Bronchial epithelial cell (primary cell): ENCODE results near the gene TNFRSF4. TPM values are rescaled to one million over a fixed set of nuclear protein-coding genes. Genes with fewer than 3 reads are reported as not detected.
A peak's percentile ranks its signal among the peaks of the same experiment; 100 is the strongest.

ENCODE experiments used
- DNase-seq: peaks from one replicate; pipeline ENCODE4 v3.0.0-alpha.2; 2010; ENCODE audit warnings: low read depth
- FAIRE-seq: peaks from 2 replicates; lab custom pipeline; 2011; peaks lifted over from hg19 to GRCh38; lab: Jason Lieb, UNC
- H3K27me3 ChIP-seq: 2 replicates; pipeline ENCODE4 v1.5.1; 2011; ENCODE audit warnings: low read length; ENCODE audit not compliant: control insufficient read depth, insufficient read depth
- H3K36me3 ChIP-seq: 2 replicates; pipeline ENCODE4 v1.5.1; 2011; ENCODE audit warnings: low read length; ENCODE audit not compliant: control insufficient read depth, insufficient read depth
- H3K4me3 ChIP-seq: 2 replicates; pipeline ENCODE4 v1.5.1; 2011; ENCODE audit warnings: mild to moderate bottlenecking, low read depth, low read length, control low read depth
- CTCF ChIP-seq: IDR thresholded peaks from 2 replicates; pipeline ENCODE4 v1.5.1; 2011; ENCODE audit warnings: mild to moderate bottlenecking, moderate library complexity, low read length, control low read depth, inconsistent platforms; ENCODE audit not compliant: insufficient read depth, severe bottlenecking
- total RNA-seq: library from RNA; depleted of rRNA; stranded (reverse); fragments of >200 nt; gene quantifications from 2 replicates; pipeline ENCODE4 v1.2.1, GENCODE V29; 2014

The TNFRSF4 gene
- total RNA-seq, 1 donor from 2014 or later, result not detected

- H3K27me3 ChIP-seq, result no peaks in the 10 kb centered on the region
- no peak for TF ChIP-seq CTCF
- H3K4me3 ChIP-seq, result no peak overlapping the region
- H3K36me3 ChIP-seq, result peaks cover 32% of the 10 kb centered on the region
- no peak for FAIRE-seq
- no peak for DNase-seq
Observed at GRCh38 chr1:1228187-1228586, 14.2 kb upstream of the TNFRSF4 start.

- Histone ChIP-seq H3K4me3 (no peak overlapping the region), H3K36me3 (peaks cover 40% of the 10 kb centered on the region), H3K27me3 (no peaks in the 10 kb centered on the region)
- FAIRE-seq (no peak), DNase-seq (no peak)
- TF ChIP-seq CTCF, result no peak
Observed at GRCh38 chr1:1227386-1227785, 13.4 kb upstream of the TNFRSF4 start.

- no peak for TF ChIP-seq CTCF
- H3K36me3 ChIP-seq, result peaks cover 44% of the 10 kb centered on the region
- H3K27me3 ChIP-seq, result no peaks in the 10 kb centered on the region
- H3K4me3 ChIP-seq, result no peak overlapping the region
- DNase-seq (no peak), FAIRE-seq (no peak)
Observed at GRCh38 chr1:1226566-1227362, 12.8 kb upstream of the TNFRSF4 start.

GRCh38 chr1:1225913-1226312, 12.0 kb upstream of the TNFRSF4 start:
- peak; percentile 64 for FAIRE-seq
- Histone ChIP-seq H3K4me3 (no peak overlapping the region), H3K27me3 (no peaks in the 10 kb centered on the region), H3K36me3 (peaks cover 47% of the 10 kb centered on the region)
- DNase-seq, result no peak
- TF ChIP-seq CTCF, result no peak

- H3K27me3 ChIP-seq, result no peaks in the 10 kb centered on the region
- TF ChIP-seq CTCF, result no peak
- no peak overlapping the region for H3K4me3 ChIP-seq
- DNase-seq, result no peak
- FAIRE-seq, result peak; percentile 52
- peaks cover 48% of the 10 kb centered on the region for H3K36me3 ChIP-seq
Observed at GRCh38 chr1:1225238-1225845, 11.4 kb upstream of the TNFRSF4 start.
